NAMALWA (cell line): ENCODE results near the gene TTC7B.
A peak's percentile ranks its signal among the peaks of the same experiment; 100 is the strongest.

Source experiments
- DNase-seq: peaks from one replicate; pipeline ENCODE4 v3.0.0-alpha.2; 2015; ENCODE audit warnings: low spot score

TTC7B gene

GRCh38 chr14:90616313-90616712 is 199.9 kb downstream of the TTC7B start:
- no peak for DNase-seq

- DNase-seq, result no peak
Observed at GRCh38 chr14:90615517-90616060, 200.6 kb downstream of the TTC7B start.

- DNase-seq, result no peak
Observed at GRCh38 chr14:90614696-90615516, 201.3 kb downstream of the TTC7B start.

GRCh38 chr14:90613997-90614396 is 202.2 kb downstream of the TTC7B start:
- DNase-seq, result no peak

- no peak for DNase-seq
Observed at GRCh38 chr14:90613453-90613852, 202.8 kb downstream of the TTC7B start.

GRCh38 chr14:90612801-90613200 is 203.4 kb downstream of the TTC7B start:
- DNase-seq, result no peak

GRCh38 chr14:90611936-90612335 is 204.3 kb downstream of the TTC7B start:
- DNase-seq, result no peak

GRCh38 chr14:90611501-90611900 is 204.7 kb downstream of the TTC7B start:
- DNase-seq, result no peak

GRCh38 chr14:90610346-90611040 is 205.7 kb downstream of the TTC7B start:
- DNase-seq, result no peak

- DNase-seq, result no peak
Observed at GRCh38 chr14:90609376-90609775, 206.9 kb downstream of the TTC7B start.

GRCh38 chr14:90608929-90609341 is 207.3 kb downstream of the TTC7B start:
- peak; percentile 10 for DNase-seq

- DNase-seq, result no peak
Observed at GRCh38 chr14:90608281-90608680, 207.9 kb downstream of the TTC7B start.

- no peak for DNase-seq
Observed at GRCh38 chr14:90607141-90607540, 209.1 kb downstream of the TTC7B start.

GRCh38 chr14:90606434-90606833 is 209.8 kb downstream of the TTC7B start:
- DNase-seq, result no peak

GRCh38 chr14:90605430-90605829 is 210.8 kb downstream of the TTC7B start:
- DNase-seq, result no peak

- no peak for DNase-seq
Observed at GRCh38 chr14:90604356-90604755, 211.9 kb downstream of the TTC7B start.

GRCh38 chr14:90603841-90604240 is 212.4 kb downstream of the TTC7B start:
- DNase-seq, result no peak

GRCh38 chr14:90603336-90603735 is 212.9 kb downstream of the TTC7B start:
- no peak for DNase-seq

GRCh38 chr14:90602088-90602687 is 214.0 kb downstream of the TTC7B start:
- DNase-seq, result no peak

GRCh38 chr14:90601563-90601962 is 214.7 kb downstream of the TTC7B start:
- DNase-seq, result no peak

GRCh38 chr14:90600619-90601018 is 215.6 kb downstream of the TTC7B start:
- DNase-seq, result no peak

GRCh38 chr14:90599748-90600507 is 216.3 kb downstream of the TTC7B start:
- no peak for DNase-seq
